K562 treated with DMSO at 1 percent for 12 hours (cell line): ENCODE results near the gene D2HGDH. TPM values are rescaled to one million over a fixed set of nuclear protein-coding genes. Genes with fewer than 3 reads are reported as not detected.

Experiments used
- total RNA-seq: library from RNA; unstranded; fragments of 300-600 nt; gene quantifications from 2 replicates; pipeline ENCODE4 v1.2.3, GENCODE V29; 2022; ENCODE audit not compliant: insufficient read depth

Gene D2HGDH
- total RNA-seq: 7.8 and 12.0 TPM in 2 replicates

GRCh38 chr2:241734467-241735208 is at the start of gene D2HGDH:
Gene D2HGDH, plus strand, starts transcription at chr2:241734630. Its CDS starts 595 bp downstream, at chr2:241735225.

GRCh38 chr2:241686650-241687425 is 47.6 kb upstream of the D2HGDH start, which contains the start of gene DTYMK:
Gene DTYMK, minus strand, starts transcription at chr2:241686815. Its CDS starts 32 bp downstream, at chr2:241686783.

GRCh38 chr2:241701399-241702154 is 32.9 kb upstream of the D2HGDH start, which contains the start of gene ING5:
Gene ING5, plus strand, starts transcription at chr2:241702039. Its CDS starts 27 bp downstream, at chr2:241702066.

GRCh38 chr2:241776336-241777169 is 42.1 kb downstream of the D2HGDH start, which contains the start of gene GAL3ST2:
Gene GAL3ST2, plus strand, starts transcription at chr2:241776822. Its CDS starts 134 bp downstream, at chr2:241776956.

DNA sequence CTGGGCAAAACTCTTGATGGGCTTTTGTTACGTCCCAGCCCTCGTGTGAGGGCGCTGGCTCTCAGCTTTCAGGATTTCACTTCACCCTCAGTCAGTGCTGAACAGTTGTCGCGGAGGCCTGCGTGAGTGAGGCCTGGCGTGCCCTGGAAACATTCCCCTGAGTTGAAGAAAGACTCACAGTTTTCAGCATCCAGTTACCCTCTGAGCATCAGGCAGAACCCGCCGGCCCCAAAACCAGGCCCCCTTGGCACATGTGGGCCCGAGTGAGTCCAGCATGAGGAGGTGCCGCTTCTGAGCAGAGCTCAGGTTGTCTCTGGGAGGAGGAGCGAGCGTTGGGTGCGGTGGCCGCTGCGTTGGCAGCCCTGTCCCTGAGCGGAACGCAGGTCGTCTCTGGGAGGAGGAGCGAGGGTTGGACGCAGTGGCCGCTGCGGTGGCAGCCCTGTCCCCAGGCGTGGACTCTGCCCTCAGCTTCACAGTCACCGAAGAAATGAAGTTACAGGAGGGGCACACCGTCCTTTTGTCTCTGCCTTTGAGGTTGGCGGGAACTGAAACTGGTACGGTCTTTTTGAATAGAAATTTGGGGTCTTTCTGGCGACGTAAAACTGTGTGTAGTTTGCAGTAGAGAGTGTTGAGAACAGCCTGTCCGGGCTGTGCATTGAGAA is 74.4 kb downstream of the D2HGDH start, which contains the start of gene NEU4:
Gene NEU4, plus strand, starts transcription at position 473 of the 662 bp plus-strand sequence. CDS start 5,292 bp downstream, outside the sequence.

Other genes starting within 250 kb of the D2HGDH start
- gene STK25, start 226.0 kb upstream of the D2HGDH start, total RNA-seq: 72.7 and 78.1 TPM in 2 replicates
- gene BOK, start 175.9 kb upstream of the D2HGDH start, total RNA-seq: 2.0 and 2.1 TPM in 2 replicates
- 34.7 and 35.5 TPM in 2 replicates for gene THAP4, start 97.5 kb upstream of the D2HGDH start, total RNA-seq
- 54.4 and 62.5 TPM in 2 replicates for gene ATG4B, start 96.9 kb upstream of the D2HGDH start, total RNA-seq
- gene DTYMK, start 47.8 kb upstream of the D2HGDH start, total RNA-seq: 99.0 and 131 TPM in 2 replicates
- gene ING5, start 32.6 kb upstream of the D2HGDH start, total RNA-seq: 9.3 and 22.2 TPM in 2 replicates
- gene GAL3ST2, start 42.2 kb downstream of the D2HGDH start, total RNA-seq: not detected in 2 replicates
- gene NEU4, start 74.6 kb downstream of the D2HGDH start, total RNA-seq: 0.56 and 1.8 TPM in 2 replicates
- not detected in 2 replicates for gene PDCD1, start 124.3 kb downstream of the D2HGDH start, total RNA-seq
- not detected in 2 replicates for gene RTP5, start 135.1 kb downstream of the D2HGDH start, total RNA-seq